ENCODE results near the gene NDEL1.

Gene NDEL1

GRCh38 chr17:8503368-8503767 is 67.7 kb downstream of the NDEL1 start:
- no peak for DNase-seq (ENCODE audit: low spot score)

GRCh38 chr17:8503807-8504206 is 68.1 kb downstream of the NDEL1 start:
- no peak for DNase-seq (ENCODE audit: low spot score)

GRCh38 chr17:8504460-8505207 is 69.0 kb downstream of the NDEL1 start:
- DNase-seq (ENCODE audit: low spot score) = no peak

- DNase-seq (ENCODE audit: low spot score) = no peak
Observed at GRCh38 chr17:8506145-8506544, 70.5 kb downstream of the NDEL1 start.

DNA sequence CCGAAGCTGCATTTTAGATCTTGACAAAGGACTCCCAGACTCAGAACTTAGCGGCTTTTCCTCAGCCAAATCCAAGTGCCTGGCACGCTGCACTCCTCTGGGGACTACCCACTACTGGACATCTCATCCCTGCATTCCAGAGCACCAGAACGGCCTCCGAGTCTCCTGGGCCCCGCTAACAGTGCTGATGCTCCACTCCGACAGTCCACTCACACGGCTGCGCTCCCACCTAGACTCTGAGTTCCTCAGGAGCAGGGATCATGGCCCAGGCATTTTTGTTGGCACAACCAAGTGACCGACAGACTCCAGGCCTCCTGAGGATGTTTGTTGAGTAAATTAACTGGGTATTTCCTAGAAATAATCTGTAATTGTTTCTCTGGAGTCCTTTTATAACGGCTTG is 79.1 kb downstream of the NDEL1 start:
- no peak for DNase-seq (ENCODE audit: low spot score)

Measured in GM03348 (cell line).